ENCODE data around the gene AGRP.

- TF ChIP-seq CTCF (IDR thresholded peaks at IDR 0.05) (no peak), HMGA2 (CRISPR knock-in tag; IDR thresholded peaks at IDR 0.05) (no peak), ZMAT4 (CRISPR knock-in tag; IDR thresholded peaks at IDR 0.05) (no peak), ATF3 (CRISPR knock-in tag; conservative IDR thresholded peaks at IDR 0.05) (no peak), CREB1 (CRISPR knock-in tag; IDR thresholded peaks at IDR 0.05) (no peak), HMGXB4 (CRISPR knock-in tag; IDR thresholded peaks at IDR 0.05) (no peak)
These were observed 40.1 kb downstream of the AGRP start for GRCh38 chr16:67443265-67443664.
